ENCODE results near the gene TOP2A. TPM values are rescaled to one million over a fixed set of nuclear protein-coding genes. Genes with fewer than 3 reads are reported as not detected.
A peak's percentile ranks its signal among the peaks of the same experiment; 100 is the strongest.

TOP2A gene
- total and polyA plus RNA-seq, 9 of the 15 experiments (the other 6 are each of a cell fraction or from before 2014, with no cell fraction given) = 133 to 347 (median 259) TPM

DNA sequence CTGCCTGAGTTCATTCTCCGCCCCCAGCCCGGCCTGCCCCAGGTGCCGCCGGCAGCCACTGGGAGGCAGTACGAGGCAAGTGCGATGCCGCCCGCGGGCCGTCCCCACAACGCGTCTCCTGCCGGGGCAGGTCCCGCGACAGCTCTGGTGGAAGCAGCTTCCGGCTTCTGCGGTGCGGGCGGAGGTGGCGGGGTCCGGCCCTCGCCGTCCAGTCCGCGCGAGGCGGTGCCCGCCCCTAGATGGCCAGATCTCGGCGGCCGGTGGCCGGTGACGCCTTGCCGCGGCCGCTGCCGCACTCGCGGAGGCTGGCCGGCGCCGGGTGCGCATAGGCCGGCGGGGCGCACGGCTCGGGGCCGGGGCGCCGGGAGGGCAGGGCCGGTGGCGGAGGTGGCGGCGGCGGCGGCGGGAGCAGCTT is 55.0 kb downstream of the TOP2A start (continued):
- TF ChIP-seq, protein P1, sequence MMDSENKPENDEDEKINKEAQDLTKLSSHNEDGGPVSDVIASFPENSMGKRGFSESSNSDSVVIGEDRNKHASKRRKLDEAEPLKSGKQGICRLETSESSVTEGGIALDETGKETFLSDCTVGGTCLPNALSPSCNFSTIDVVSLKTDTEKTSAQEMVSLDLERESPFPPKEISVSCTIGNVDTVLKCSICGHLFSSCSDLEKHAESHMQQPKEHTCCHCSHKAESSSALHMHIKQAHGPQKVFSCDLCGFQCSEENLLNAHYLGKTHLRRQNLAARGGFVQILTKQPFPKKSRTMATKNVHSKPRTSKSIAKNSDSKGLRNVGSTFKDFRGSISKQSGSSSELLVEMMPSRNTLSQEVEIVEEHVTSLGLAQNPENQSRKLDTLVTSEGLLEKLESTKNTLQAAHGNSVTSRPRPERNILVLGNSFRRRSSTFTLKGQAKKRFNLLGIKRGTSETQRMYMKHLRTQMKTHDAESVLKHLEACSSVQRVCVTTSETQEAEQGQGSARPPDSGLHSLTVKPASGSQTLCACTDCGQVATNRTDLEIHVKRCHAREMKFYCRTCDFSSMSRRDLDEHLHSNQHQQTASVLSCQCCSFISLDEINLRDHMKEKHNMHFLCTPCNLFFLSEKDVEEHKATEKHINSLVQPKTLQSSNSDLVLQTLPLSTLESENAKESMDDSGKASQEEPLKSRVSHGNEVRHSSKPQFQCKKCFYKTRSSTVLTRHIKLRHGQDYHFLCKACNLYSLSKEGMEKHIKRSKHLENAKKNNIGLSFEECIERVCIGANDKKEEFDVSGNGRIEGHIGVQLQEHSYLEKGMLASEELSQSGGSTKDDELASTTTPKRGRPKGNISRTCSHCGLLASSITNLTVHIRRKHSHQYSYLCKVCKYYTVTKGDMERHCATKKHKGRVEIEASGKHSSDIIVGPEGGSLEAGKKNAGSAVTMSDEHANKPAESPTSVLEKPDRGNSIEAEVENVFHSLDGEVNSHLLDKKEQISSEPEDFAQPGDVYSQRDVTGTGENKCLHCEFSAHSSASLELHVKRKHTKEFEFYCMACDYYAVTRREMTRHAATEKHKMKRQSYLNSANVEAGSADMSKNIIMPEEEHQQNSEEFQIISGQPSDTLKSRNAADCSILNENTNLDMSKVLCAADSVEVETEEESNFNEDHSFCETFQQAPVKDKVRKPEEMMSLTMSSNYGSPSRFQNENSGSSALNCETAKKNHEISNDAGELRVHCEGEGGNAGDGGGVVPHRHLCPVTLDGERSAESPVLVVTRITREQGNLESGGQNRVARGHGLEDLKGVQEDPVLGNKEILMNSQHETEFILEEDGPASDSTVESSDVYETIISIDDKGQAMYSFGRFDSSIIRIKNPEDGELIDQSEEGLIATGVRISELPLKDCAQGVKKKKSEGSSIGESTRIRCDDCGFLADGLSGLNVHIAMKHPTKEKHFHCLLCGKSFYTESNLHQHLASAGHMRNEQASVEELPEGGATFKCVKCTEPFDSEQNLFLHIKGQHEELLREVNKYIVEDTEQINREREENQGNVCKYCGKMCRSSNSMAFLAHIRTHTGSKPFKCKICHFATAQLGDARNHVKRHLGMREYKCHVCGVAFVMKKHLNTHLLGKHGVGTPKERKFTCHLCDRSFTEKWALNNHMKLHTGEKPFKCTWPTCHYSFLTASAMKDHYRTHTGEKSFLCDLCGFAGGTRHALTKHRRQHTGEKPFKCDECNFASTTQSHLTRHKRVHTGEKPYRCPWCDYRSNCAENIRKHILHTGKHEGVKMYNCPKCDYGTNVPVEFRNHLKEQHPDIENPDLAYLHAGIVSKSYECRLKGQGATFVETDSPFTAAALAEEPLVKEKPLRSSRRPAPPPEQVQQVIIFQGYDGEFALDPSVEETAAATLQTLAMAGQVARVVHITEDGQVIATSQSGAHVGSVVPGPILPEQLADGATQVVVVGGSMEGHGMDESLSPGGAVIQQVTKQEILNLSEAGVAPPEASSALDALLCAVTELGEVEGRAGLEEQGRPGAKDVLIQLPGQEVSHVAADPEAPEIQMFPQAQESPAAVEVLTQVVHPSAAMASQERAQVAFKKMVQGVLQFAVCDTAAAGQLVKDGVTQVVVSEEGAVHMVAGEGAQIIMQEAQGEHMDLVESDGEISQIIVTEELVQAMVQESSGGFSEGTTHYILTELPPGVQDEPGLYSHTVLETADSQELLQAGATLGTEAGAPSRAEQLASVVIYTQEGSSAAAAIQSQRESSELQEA (IDR thresholded peaks at IDR 0.05; ENCODE audit: low read depth) = no peak
- TF ChIP-seq PML (IDR thresholded peaks at IDR 0.05; ENCODE audit: low read length) (no peak), SAP30 (IDR thresholded peaks at IDR 0.05; ENCODE audit: borderline replicate concordance, insufficient read depth, low read depth, low read length, poor library complexity, severe bottlenecking) (no peak), BRF1 (IDR thresholded peaks at IDR 0.05; ENCODE audit: borderline replicate concordance, extremely low read depth, insufficient read length) (no peak), XRCC3 (IDR thresholded peaks at IDR 0.05) (no peak), ZNF239 (CRISPR knock-in tag; IDR thresholded peaks at IDR 0.05) (no peak), CBX8 (IDR thresholded peaks at IDR 0.05; ENCODE audit: borderline replicate concordance, extremely low read depth, low read depth, low read length, poor library complexity, severe bottlenecking) (no peak), EZH2 (IDR thresholded peaks at IDR 0.05; ENCODE audit: borderline replicate concordance, low read depth, low read length) (no peak), GATAD2B (IDR thresholded peaks at IDR 0.05; ENCODE audit: borderline replicate concordance) (peak; percentile 81), U2AF2 (optimal IDR thresholded peaks at IDR 0.05; ENCODE audit: low read depth, low read length) (no peak), MBD2 (IDR thresholded peaks at IDR 0.05; ENCODE audit: borderline replicate concordance, low read depth) (0 out of 2 replicates have a peak, but pooled peaks have one; percentile 42), ZNF436 (CRISPR knock-in tag; IDR thresholded peaks at IDR 0.05) (no peak), ZFPM2 (CRISPR knock-in tag; IDR thresholded peaks at IDR 0.05) (no peak), FOXA3 (CRISPR knock-in tag; conservative IDR thresholded peaks at IDR 0.05 in 1 of 2, IDR thresholded peaks at IDR 0.05 in 1 of 2) (no peak), POLR2H (tag; IDR thresholded peaks at IDR 0.05; ENCODE audit: low read depth) (no peak)
- TF ChIP-seq, protein P2, sequence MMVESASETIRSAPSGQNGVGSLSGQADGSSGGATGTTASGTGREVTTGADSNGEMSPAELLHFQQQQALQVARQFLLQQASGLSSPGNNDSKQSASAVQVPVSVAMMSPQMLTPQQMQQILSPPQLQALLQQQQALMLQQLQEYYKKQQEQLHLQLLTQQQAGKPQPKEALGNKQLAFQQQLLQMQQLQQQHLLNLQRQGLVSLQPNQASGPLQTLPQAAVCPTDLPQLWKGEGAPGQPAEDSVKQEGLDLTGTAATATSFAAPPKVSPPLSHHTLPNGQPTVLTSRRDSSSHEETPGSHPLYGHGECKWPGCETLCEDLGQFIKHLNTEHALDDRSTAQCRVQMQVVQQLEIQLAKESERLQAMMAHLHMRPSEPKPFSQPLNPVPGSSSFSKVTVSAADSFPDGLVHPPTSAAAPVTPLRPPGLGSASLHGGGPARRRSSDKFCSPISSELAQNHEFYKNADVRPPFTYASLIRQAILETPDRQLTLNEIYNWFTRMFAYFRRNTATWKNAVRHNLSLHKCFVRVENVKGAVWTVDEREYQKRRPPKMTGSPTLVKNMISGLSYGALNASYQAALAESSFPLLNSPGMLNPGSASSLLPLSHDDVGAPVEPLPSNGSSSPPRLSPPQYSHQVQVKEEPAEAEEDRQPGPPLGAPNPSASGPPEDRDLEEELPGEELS (CRISPR knock-in tag; IDR thresholded peaks at IDR 0.05; ENCODE audit: borderline replicate concordance) = no peak
